GM18867 (cell line): ENCODE results near the gene DNAJC19.

Experiments
- ATAC-seq: cut with Tn5 transposase; IDR thresholded peaks from one replicate; pipeline ENCODE4 v1.9.1; 2021; ENCODE audit warnings: mild to moderate bottlenecking, moderate library complexity; ENCODE audit not compliant: unreplicated experiment

The DNAJC19 gene

DNA sequence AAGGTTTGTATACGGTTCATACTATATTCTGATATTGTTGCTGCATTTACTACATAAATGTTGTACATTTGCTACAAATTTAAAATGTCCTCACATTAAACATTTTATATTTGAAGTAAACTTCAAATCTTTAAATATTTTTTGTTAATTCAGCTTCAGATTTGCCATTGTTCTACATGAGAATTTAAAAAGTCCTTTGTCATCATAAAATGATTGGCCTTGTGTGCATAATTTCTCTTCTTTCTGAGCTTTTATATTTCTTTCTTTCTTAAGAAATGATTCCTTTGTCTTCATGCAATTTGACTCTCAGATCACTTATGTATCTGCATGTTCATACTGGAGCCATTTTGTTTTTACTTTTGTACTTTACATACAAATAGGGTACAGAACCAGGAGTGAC lies 28.0 kb downstream of the DNAJC19 start:
- no peak for ATAC-seq

DNA sequence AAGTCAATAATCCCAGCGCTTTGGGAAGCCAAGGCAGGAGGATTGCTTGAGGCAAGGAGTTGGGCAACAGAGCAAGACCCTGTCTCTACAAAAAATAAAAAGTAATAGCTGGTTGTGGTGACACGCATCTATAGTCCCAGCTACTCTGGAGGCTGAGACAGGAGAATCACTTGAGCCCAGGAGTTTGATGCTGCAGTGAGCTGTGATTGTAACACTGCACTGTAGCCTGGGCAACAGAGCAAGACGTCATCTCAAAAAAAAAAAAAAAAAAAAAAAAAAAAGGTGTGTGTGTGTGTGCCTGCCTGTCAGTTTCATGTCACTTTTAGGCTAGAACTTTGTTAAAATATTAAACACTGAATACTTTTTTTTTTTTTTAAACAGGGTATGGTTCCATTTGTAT lies 28.4 kb downstream of the DNAJC19 start:
- no peak for ATAC-seq

DNA sequence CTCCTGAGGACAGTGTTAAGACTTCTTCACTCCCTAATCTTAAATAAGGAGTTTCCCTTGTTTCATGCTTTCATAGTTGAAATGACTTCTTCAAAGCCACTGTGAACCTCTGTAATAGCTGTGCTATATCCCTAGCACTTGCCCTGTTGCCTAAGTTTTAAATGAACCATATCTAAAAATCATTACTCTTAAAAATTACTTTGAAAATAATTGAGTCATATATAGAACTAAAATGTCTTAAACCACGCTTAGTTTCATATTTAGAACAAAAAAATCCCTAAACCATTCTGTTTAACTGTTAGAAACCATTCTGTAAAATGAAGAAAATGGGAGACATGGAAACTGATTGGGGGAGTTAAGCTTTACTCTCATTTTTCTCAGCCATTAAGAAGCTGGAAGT lies 29.8 kb downstream of the DNAJC19 start:
- no peak for ATAC-seq

DNA sequence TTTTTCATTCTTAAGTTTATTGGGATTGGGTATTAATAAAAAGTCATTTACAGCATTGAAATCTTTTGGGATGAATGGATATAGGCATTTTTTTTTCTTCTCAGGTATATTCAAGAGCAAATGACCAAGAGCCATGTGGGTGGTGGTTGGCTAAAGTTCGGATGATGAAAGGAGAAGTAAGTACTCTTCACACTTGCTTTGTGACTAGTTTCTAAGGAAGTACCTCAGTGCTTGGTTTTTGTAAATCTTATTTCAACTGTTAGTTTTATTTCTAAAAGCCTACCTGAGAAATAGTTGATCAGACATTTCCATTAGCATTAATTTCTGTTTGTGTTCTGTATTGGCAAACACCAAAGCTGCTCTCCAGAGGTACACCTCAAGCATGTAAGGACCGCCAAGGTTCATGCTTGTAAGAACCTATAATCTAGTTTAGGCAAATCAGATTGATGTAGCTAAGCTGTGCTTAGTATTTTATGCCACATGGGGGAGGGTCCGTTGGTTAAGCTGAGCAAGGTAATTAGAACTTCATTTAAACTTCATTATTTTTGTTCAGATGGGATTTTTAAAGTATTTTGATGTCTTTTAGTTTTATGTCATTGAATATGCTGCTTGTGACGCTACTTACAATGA lies 41.7 kb downstream of the DNAJC19 start:
- ATAC-seq = peak; percentile 82

DNA sequence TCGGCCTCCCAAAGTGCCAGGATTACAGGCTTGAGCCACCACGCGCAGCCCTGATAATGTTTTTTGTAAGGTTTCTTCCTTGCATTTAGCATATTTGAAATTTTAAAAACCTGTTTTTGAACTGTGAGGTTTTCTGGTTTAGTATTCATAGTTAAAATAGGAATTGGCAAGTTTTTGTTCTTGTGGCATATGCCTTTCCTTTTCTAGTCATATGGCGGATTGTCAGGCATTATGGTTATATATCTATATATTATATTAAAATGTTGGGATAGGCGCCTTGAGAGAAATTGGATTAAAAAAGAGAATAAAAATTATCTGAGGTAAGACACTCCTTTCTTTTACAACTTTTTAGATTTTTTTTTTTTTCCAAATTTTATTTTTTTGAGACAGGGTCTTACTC lies 48.7 kb downstream of the DNAJC19 start:
- no peak for ATAC-seq

DNA sequence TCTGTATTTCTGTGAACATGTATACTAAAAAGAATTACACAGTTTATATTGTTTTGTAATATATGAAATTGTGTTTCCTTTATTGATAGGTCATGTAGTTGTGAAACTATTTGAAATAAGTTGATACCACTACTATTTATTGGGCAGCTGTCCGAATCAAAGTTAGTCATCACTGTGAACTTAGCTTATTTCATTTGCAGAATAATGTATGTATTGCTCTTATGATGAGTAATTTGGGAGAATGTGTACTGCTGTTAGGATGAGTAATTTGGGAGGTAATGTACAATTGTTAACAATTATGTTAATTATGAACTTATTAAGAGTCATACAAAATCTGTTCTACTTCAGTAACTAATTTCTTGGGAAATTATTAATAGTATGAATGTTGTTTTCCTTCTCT lies 54.9 kb downstream of the DNAJC19 start:
- ATAC-seq = no peak
